Right atrium auricular region (tissue), 2 donors: ENCODE measurements around the gene UBASH3B. TPM values are rescaled to one million over a fixed set of nuclear protein-coding genes. Genes with fewer than 3 reads are reported as not detected.
"Not testable (repeated sequence)": the region's sequence is repeated elsewhere in the genome, so short reads cannot be mapped to it uniquely, and the experiment has no call there.

ENCODE experiments used
- DNase-seq: peaks from one replicate; pipeline ENCODE4 v3.0.0-alpha.2; 2019; ENCODE audit warnings: low spot score
- H3K27ac ChIP-seq, 2 donors: fragments of 200-600 bp; sonication (generic); 1 replicate in 1 of 2; 2 replicates in 1 of 2; pipeline ENCODE4 v1.5.1; 2016 to 2019
- H3K27me3 ChIP-seq, 2 donors: fragments of 200-600 bp; sonication (generic); one replicate each; pipeline versions ENCODE4 v1.5.1 to v1.6.0; 2017 to 2019
- H3K36me3 ChIP-seq: fragments of 200-600 bp; sonication (generic); one replicate; pipeline ENCODE4 v1.5.1; 2016
- H3K4me1 ChIP-seq, 2 donors: fragments of 200-600 bp; sonication (generic); one replicate each; pipeline versions ENCODE4 v1.5.1 to v1.6.0; 2017 to 2019
- H3K4me3 ChIP-seq, 2 donors: fragments of 200-600 bp; sonication (generic); 1 replicate in 1 of 2; 2 replicates in 1 of 2; pipeline ENCODE4 v1.5.1; 2017 to 2019; ENCODE audit warnings: mild to moderate bottlenecking in 1 of 2, moderate library complexity in 1 of 2
- H3K9me3 ChIP-seq, 2 donors: fragments of 200-600 bp; sonication (generic); one replicate each; pipeline ENCODE4 v1.5.1; 2019
- total RNA-seq, 2 donors: library from RNA; depleted of rRNA; stranded (reverse); fragments of >200 nt; gene quantifications; one replicate each; pipeline ENCODE4 v1.1.0, GENCODE V29; 2016
- TF ChIP-seq, protein P1 (sequence below), 2 donors: fragments of 200-600 bp; sonication (generic); IDR thresholded peaks; one replicate each; pipeline ENCODE4 v1.5.1; 2019; ENCODE audit warnings: antibody characterized with exemption in 2 of 2

The UBASH3B gene
- total RNA-seq, 2 donors from 2014 or later = 1.7 to 1.8 TPM

DNA sequence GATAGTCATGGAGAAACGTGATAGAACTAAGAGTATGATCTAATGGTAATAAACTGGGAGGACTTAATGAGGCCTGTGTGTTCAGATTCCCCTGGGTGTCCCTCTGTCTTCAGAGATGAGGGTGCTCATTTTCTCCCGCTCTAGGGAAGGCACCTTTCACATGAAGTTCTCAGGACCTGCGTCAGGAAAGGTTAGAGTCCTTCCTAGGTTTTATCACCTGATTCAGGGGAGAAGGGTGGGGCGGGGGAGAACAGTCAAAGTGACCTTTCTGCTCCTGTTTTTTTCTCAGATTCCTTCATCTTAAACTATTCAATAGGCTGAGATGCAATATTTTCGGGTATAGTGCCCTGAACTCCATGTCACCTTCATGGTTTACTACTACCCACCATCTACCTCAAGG lies 160.4 kb downstream of the UBASH3B start:
- Histone ChIP-seq H3K27ac (no peak overlapping the region), H3K27me3 (no peaks in the 10 kb centered on the region), H3K4me1 (no peaks in the 10 kb centered on the region), H3K36me3 (no peaks in the 10 kb centered on the region), H3K4me3 (no peak overlapping the region), H3K9me3 (peaks cover 0 to 10% of the 10 kb centered on the region in 2 donors)
- TF ChIP-seq, protein P1, sequence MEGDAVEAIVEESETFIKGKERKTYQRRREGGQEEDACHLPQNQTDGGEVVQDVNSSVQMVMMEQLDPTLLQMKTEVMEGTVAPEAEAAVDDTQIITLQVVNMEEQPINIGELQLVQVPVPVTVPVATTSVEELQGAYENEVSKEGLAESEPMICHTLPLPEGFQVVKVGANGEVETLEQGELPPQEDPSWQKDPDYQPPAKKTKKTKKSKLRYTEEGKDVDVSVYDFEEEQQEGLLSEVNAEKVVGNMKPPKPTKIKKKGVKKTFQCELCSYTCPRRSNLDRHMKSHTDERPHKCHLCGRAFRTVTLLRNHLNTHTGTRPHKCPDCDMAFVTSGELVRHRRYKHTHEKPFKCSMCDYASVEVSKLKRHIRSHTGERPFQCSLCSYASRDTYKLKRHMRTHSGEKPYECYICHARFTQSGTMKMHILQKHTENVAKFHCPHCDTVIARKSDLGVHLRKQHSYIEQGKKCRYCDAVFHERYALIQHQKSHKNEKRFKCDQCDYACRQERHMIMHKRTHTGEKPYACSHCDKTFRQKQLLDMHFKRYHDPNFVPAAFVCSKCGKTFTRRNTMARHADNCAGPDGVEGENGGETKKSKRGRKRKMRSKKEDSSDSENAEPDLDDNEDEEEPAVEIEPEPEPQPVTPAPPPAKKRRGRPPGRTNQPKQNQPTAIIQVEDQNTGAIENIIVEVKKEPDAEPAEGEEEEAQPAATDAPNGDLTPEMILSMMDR (IDR thresholded peaks at IDR 0.05) = no peak
- DNase-seq = no peak

DNA sequence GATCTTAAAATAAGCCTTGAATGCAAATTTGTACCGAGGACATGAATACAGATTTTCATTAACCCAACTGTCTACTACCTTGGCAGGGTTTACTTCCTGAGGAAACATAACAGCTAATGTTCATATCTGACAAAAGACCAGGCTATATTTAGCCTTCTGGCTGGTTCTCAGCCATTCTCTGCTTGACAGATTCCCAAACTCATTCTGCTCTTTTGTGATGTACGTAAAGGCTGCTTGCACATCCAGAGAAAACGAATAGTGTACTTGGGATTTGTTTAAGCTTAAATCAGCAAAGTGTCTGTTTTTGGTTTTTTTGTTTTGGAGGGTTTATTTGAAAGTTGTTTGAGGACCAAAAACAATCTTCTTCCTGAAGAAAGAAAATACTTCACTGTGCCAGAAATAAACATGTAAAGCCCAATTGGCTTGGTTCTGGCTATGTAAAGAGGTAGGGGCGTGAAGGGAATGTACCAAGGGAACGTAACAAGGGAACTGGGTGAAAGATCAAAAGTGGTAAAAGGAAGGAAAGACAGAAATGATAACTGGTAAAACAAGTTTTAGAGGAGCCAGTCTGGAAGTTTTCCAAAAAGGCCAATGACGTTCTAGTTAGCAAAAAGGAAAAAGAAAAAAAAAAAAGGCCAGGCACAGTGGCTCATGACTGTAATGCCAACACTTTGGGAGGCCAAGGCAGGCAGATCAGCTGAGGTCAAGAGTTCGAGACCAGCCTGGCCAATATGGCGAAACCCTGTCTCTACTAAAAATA lies 161.4 kb downstream of the UBASH3B start:
- no peak for DNase-seq
- Histone ChIP-seq H3K36me3 (no peaks in the 10 kb centered on the region), H3K9me3 (peaks cover 0 to 10% of the 10 kb centered on the region in 2 donors), H3K27ac (no peak overlapping the region), H3K27me3 (no peaks in the 10 kb centered on the region), H3K4me3 (no peak overlapping the region), H3K4me1 (no peaks in the 10 kb centered on the region)
- TF ChIP-seq, protein P1 (IDR thresholded peaks at IDR 0.05) = no peak

DNA sequence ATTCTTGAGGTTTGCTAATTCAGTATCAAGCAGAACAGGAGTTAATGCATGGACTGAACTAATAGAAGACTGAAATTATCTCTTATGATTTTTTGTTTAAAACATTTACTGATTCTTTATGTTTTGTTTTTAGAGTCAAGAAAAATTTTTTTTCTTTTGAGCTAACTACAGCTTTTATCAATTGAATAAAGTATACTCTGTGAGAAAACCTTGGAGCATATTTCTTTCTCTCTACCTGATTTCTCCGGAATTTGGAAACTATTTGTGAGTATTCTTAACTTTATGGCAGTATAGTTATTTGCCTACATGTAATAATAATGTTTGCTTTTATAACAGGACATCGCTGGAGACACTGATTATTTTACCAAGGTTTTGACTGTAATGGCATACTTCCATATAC lies 164.6 kb downstream of the UBASH3B start:
- H3K4me3 ChIP-seq = no peak overlapping the region
- no peaks in the 10 kb centered on the region for H3K27me3 ChIP-seq
- H3K4me1 ChIP-seq = no peaks in the 10 kb centered on the region
- H3K36me3 ChIP-seq = no peaks in the 10 kb centered on the region
- TF ChIP-seq, protein P1 (IDR thresholded peaks at IDR 0.05) = no peak
- H3K9me3 ChIP-seq = peaks cover 0 to 10% of the 10 kb centered on the region in 2 donors
- no peak overlapping the region for H3K27ac ChIP-seq
- DNase-seq = no peak

DNA sequence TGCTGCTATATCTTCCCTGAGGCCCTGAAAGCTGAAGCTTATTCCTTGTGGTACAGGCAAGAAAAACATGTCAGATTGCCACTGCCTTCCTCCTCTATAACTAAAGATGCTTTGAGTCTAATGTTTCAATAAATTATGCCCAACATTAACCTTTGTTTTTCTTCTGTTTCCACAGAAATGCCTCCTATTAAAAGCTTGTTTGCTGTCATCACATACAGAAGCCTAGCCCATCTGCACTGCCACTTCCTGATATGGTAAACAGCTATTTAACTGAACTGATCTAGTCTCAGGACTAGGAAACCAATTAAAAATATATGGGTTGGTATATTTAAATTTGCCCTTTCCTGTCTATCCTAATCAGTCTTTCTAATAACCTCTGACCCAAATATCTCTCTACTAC lies 165.6 kb downstream of the UBASH3B start:
- Histone ChIP-seq H3K27ac (no peak overlapping the region), H3K4me3 (no peak overlapping the region), H3K9me3 (peaks cover 0 to 10% of the 10 kb centered on the region in 2 donors), H3K27me3 (no peaks in the 10 kb centered on the region), H3K4me1 (no peaks in the 10 kb centered on the region), H3K36me3 (no peaks in the 10 kb centered on the region)
- DNase-seq = no peak
- TF ChIP-seq, protein P1 (IDR thresholded peaks at IDR 0.05) = no peak

DNA sequence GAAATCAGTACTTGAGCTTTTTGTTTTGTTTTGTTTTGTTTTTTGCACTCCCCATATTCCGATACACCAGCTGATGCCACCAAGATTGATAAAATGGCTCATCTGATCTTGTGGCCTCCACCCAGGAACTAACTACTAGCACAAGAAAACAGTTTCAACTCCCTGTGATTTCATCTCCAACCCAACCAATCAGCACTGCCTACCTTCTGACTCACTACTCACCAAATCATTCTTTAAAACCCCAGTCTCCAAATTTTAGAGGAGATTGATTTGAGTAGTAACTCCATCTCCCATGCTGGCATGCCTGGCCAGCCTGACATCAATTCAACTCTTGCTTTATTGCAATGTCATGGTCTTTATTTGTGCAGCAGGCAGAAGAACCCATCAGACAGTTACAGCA lies 166.7 kb downstream of the UBASH3B start:
- TF ChIP-seq, protein P1 (IDR thresholded peaks at IDR 0.05) = no peak
- no peaks in the 10 kb centered on the region for H3K4me1 ChIP-seq
- H3K27me3 ChIP-seq = no peaks in the 10 kb centered on the region

DNA sequence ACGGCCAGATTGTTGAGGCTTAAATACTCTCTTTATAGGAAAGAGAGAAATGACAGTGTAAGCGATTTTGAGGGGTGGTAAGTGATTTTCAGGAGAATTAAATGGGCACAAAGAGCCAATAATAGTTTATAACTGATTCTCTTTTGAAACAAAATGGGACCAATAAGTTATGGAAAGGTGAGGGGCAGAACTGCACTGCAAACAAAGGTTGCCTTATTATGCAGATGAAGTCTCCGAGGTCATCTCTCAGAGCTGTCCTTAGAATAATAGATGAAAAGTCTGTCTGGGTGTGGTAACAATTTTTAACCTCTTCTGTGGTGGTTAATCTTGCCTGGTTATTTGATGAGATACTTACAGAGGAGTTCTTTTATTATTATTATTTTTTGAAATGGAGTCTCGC lies 168.0 kb downstream of the UBASH3B start:
- DNase-seq = no peak
- H3K4me1 ChIP-seq = no peaks in the 10 kb centered on the region
- H3K9me3 ChIP-seq = peaks cover 0 to 10% of the 10 kb centered on the region in 2 donors
- H3K4me3 ChIP-seq = no peak overlapping the region
- TF ChIP-seq, protein P1 (IDR thresholded peaks at IDR 0.05) = no peak
- no peaks in the 10 kb centered on the region for H3K27me3 ChIP-seq
- no peaks in the 10 kb centered on the region for H3K36me3 ChIP-seq
- H3K27ac ChIP-seq = no peak overlapping the region

More for the DNA sequence above, 166.7 kb downstream of the UBASH3B start:
- H3K9me3 ChIP-seq = peaks cover 0 to 10% of the 10 kb centered on the region in 2 donors
- no peaks in the 10 kb centered on the region for H3K36me3 ChIP-seq
- no peak overlapping the region for H3K27ac ChIP-seq
- DNase-seq = no peak
- no peak overlapping the region for H3K4me3 ChIP-seq

DNA sequence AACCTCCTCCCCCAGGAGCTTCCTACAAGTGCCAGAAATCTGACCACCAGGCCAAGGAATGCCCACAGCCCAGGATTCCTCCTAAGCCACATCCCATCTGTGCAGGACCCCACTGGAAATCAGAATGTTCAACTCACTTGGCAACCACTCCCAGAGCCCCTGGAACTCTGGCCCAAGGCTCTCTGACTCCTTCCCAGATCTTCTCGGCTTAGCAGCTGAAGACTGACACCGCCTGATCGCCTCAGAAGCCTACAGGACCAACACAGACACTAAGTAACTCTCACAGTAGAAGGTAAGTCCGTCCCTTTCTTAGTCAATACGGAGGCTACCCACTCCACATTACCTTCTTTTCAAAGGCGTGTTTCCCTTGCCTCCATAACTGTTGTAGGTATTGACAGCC lies 173.8 kb downstream of the UBASH3B start:
- H3K4me1 ChIP-seq, H3K9me3 ChIP-seq, H3K4me3 ChIP-seq, DNase-seq, H3K36me3 ChIP-seq, H3K27me3 ChIP-seq, H3K27ac ChIP-seq: not testable (repeated sequence)

DNA sequence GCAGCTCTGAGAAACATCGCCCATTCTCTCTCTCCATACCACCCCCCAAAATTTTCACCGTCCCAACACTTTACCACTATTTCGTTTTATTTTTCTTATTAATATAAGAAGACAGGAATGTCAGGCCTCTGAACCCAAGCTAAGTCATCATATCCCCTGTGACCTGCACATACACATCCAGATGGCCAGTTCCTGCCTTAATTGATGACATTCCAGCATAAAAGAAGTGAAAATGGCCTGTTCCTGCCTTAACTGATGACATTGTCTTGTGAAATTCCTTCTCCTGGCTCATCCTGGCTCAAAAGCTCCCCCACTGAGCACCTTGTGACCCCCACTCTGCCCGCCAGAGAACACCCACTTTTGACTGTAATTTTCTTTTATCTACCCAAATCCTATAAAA lies 176.8 kb downstream of the UBASH3B start:
- not testable (repeated sequence) for H3K9me3 ChIP-seq, H3K27me3 ChIP-seq, H3K36me3 ChIP-seq, H3K4me1 ChIP-seq, H3K27ac ChIP-seq, H3K4me3 ChIP-seq, DNase-seq
